GM12865 (cell line): Measurements from ENCODE around the gene SLC25A23.

Source experiments
- DNase-seq: peaks from one replicate; pipeline ENCODE4 v3.0.0; 2010; ENCODE audit warnings: low read depth
- H3K4me3 ChIP-seq: 2 replicates; pipeline ENCODE4 v1.5.1; 2011; ENCODE audit warnings: mild to moderate bottlenecking, low read depth, low read length, control low read depth
- CTCF ChIP-seq: IDR thresholded peaks from 2 replicates; pipeline ENCODE4 v1.5.1; 2011; ENCODE audit warnings: low read length, control low read depth, low read depth, inconsistent platforms; ENCODE audit not compliant: insufficient read depth; ENCODE audit errors: missing control alignments

Gene SLC25A23

GRCh38 chr19:6499052-6499790 lies 39.6 kb upstream of the SLC25A23 start:
- TF ChIP-seq CTCF, result no peak
- no peak overlapping the region for H3K4me3 ChIP-seq
- DNase-seq, result no peak

GRCh38 chr19:6498294-6499036 lies 38.9 kb upstream of the SLC25A23 start:
- H3K4me3 ChIP-seq, result no peak overlapping the region
- TF ChIP-seq CTCF, result no peak
- DNase-seq, result no peak

- H3K4me3 ChIP-seq, result no peak overlapping the region
- no peak for TF ChIP-seq CTCF
- DNase-seq, result no peak
Measured at GRCh38 chr19:6495947-6496346, 36.4 kb upstream of the SLC25A23 start.

- DNase-seq, result no peak
- no peak for TF ChIP-seq CTCF
- H3K4me3 ChIP-seq, result no peak overlapping the region
Measured at GRCh38 chr19:6494438-6495036, 34.9 kb upstream of the SLC25A23 start.

GRCh38 chr19:6491802-6492592 lies 32.4 kb upstream of the SLC25A23 start:
- DNase-seq, result no peak
- H3K4me3 ChIP-seq, result no peak overlapping the region
- no peak for TF ChIP-seq CTCF

GRCh38 chr19:6490134-6490533 lies 30.5 kb upstream of the SLC25A23 start:
- DNase-seq, result no peak
- peak overlapping the region; percentile 87 for H3K4me3 ChIP-seq
- no peak for TF ChIP-seq CTCF
